Lower lobe of right lung (tissue), 2 donors: Measurements from ENCODE around the gene CCDC28B. TPM values are rescaled to one million over a fixed set of nuclear protein-coding genes. Genes with fewer than 3 reads are reported as not detected.

Experiments
- ATAC-seq, 2 donors: fragments of 200-7000 bp; cut with Tn5 transposase; one replicate each; pipeline ENCODE4 v1.9.1; 2020 to 2022; ENCODE audit warnings: mild to moderate bottlenecking in 2 of 2, moderate library complexity in 2 of 2
- DNase-seq: peaks from one replicate; pipeline ENCODE4 v3.0.0-alpha.2; 2020
- H3K27ac ChIP-seq: fragments of 200-600 bp; one replicate; pipeline ENCODE4 v1.8.0; 2022
- H3K27me3 ChIP-seq: fragments of 200-600 bp; one replicate; pipeline ENCODE4 v1.8.0; 2022; ENCODE audit warnings: low read depth
- H3K36me3 ChIP-seq: fragments of 200-600 bp; one replicate; pipeline ENCODE4 v1.8.0; 2022; ENCODE audit warnings: mild to moderate bottlenecking
- H3K4me1 ChIP-seq: fragments of 200-600 bp; one replicate; pipeline ENCODE4 v1.8.0; 2022
- H3K4me3 ChIP-seq: fragments of 200-600 bp; one replicate; pipeline ENCODE4 v1.8.0; 2022; ENCODE audit warnings: mild to moderate bottlenecking
- H3K9me3 ChIP-seq: fragments of 200-600 bp; one replicate; pipeline ENCODE4 v1.8.0; 2022
- intact Hi-C: fragments of 100-400 bp; cut with DNase I; formaldehyde crosslinking; loops from one replicate; pipeline ENCODE4 v1.11.0; 2022
- total RNA-seq: library from RNA; stranded (reverse); fragmentation: NEBNext Ultra II Directional; extraction: Animal tissue kit (Norgen Biotek cat#: 25700); gene quantifications from one replicate; pipeline ENCODE4 v1.2.1, GENCODE V29; 2021
- TF ChIP-seq, protein P1 (sequence below): fragments of 200-600 bp; IDR thresholded peaks from one replicate; pipeline ENCODE4 v1.8.0; 2022; ENCODE audit warnings: antibody characterized with exemption, mild to moderate bottlenecking
- donor health status: DM: no; HTN: yes; CAD: no; lungs with severe emphysema.

Gene CCDC28B
- total RNA-seq, 1 donor from 2014 or later: 3.3 TPM

DNA sequence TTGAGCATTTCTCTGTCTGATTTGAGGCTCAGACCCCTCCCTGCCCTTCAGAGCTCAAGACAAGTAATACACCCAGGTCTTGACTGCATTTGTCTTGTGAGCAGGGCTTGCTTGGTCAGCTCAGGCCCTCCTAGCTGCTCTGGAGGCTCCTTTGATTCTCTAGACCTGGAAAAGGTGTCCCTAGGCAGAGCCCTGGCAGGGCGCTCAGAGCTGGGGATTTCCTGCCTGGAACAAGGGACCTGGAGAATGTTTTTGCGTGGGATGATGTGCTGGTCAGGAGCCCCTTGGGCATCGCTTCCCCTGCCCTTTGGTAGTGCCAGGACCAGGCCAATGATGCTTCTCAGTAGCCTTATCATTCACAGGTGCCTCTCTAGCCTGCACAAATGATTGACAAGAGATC lies 4.9 kb upstream of the CCDC28B start:
- no peak for ATAC-seq
- TF ChIP-seq, protein P1, sequence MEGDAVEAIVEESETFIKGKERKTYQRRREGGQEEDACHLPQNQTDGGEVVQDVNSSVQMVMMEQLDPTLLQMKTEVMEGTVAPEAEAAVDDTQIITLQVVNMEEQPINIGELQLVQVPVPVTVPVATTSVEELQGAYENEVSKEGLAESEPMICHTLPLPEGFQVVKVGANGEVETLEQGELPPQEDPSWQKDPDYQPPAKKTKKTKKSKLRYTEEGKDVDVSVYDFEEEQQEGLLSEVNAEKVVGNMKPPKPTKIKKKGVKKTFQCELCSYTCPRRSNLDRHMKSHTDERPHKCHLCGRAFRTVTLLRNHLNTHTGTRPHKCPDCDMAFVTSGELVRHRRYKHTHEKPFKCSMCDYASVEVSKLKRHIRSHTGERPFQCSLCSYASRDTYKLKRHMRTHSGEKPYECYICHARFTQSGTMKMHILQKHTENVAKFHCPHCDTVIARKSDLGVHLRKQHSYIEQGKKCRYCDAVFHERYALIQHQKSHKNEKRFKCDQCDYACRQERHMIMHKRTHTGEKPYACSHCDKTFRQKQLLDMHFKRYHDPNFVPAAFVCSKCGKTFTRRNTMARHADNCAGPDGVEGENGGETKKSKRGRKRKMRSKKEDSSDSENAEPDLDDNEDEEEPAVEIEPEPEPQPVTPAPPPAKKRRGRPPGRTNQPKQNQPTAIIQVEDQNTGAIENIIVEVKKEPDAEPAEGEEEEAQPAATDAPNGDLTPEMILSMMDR: no peak

DNA sequence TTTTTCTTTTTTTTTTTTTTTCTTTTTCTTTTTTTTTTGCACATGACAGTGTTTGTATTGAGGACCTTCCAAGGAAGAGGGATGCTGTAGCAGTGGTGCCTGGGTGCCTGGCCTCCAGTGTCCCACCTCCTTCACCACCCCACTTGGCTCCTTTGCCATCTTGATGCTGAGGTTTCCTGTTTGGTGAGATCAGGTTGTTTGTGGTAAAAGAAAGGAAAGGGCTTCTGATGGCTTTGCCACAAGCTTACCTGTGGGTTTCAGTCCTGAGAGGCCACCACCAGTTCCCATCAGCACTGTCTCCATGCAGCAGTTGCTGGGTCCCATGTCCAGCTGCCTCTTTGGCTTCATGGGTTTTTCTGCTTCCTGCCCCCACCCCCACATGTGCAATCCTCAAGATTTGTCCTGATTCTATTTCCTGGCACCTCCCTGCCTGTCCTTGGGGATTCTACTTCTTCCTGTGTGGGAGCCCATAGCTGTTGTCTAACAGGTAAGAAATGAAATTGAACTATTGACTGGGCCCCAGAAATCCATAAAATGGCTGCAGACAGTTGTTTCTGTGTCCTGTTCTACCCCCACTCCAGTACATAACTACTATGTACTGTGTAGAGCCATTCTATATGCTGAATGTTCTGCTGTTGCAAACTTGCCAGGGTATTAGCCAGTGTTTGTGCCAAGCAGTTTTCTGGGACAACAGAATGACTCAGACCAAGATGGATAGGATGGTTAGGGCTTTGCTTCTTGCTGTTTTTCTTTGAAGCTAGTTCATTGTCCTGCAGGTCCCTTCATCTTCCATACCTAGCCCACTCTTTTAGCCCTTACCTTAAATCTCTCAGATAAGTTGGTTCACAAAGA lies 4.2 kb upstream of the CCDC28B start:
- peaks cover 72% of the 10 kb centered on the region for H3K36me3 ChIP-seq
- ATAC-seq (no peak), DNase-seq (no peak)
- intact Hi-C loops: no loop called here
- H3K27me3 ChIP-seq: no peaks in the 10 kb centered on the region
- H3K27ac ChIP-seq: peak overlapping the region; percentile 13
- TF ChIP-seq, protein P1: no peak
- H3K9me3 ChIP-seq: no peaks in the 10 kb centered on the region
- H3K4me3 ChIP-seq: no peak overlapping the region
- peaks cover 16% of the 10 kb centered on the region for H3K4me1 ChIP-seq

More for the DNA sequence above, 4.9 kb upstream of the CCDC28B start:
- H3K27ac ChIP-seq: no peak overlapping the region
- intact Hi-C loops: no loop called here
- peaks cover 78% of the 10 kb centered on the region for H3K36me3 ChIP-seq
- no peak overlapping the region for H3K4me3 ChIP-seq
- no peaks in the 10 kb centered on the region for H3K9me3 ChIP-seq
- DNase-seq: no peak
- no peaks in the 10 kb centered on the region for H3K27me3 ChIP-seq
- H3K4me1 ChIP-seq: peaks cover 14% of the 10 kb centered on the region

DNA sequence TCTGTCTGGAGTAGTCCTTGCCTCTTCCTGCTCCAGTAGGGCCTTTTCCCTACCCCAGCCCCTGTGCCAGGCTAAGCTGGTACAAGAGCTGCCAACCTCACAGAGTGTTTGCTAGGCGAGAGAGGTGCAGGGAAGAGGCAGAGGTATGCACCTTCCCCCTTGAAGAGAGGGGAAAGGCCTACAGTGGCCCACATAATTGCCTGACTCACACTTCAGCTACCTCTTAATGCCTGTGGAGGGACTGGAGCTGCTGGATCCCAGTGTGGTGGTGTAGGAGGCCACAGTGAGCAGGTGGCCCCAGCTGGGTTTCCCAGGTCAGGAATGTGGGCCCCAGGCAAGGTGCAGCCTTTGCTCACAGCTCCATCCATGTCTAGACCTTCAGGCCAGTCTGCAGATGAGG lies 3.3 kb upstream of the CCDC28B start:
- intact Hi-C loops: no loop called here
- H3K27me3 ChIP-seq: no peaks in the 10 kb centered on the region
- peaks cover 25% of the 10 kb centered on the region for H3K4me1 ChIP-seq
- peaks cover 63% of the 10 kb centered on the region for H3K36me3 ChIP-seq
- ATAC-seq (peak; percentile 65), DNase-seq (no peak)
- TF ChIP-seq, protein P1: no peak
- no peak overlapping the region for H3K4me3 ChIP-seq
- peak overlapping the region; percentile 13 for H3K27ac ChIP-seq
- no peaks in the 10 kb centered on the region for H3K9me3 ChIP-seq

DNA sequence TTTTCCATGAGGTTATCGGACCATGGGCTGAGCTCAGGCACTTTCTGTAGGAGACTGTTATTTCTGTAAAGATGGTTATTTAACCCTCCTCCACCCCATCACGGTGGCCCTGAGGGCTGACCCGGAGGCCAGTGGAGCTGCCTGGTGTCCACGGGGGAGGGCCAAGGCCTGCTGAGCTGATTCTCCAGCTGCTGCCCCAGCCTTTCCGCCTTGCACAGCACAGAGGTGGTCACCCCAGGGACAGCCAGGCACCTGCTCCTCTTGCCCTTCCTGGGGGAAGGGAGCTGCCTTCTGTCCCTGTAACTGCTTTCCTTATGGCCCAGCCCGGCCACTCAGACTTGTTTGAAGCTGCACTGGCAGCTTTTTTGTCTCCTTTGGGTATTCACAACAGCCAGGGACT lies 2.6 kb upstream of the CCDC28B start:
- intact Hi-C loops: no loop called here
- DNase-seq (no peak), ATAC-seq (no peak)
- H3K9me3 ChIP-seq: no peaks in the 10 kb centered on the region
- no peak overlapping the region for H3K27ac ChIP-seq
- H3K36me3 ChIP-seq: peaks cover 55% of the 10 kb centered on the region
- H3K27me3 ChIP-seq: no peaks in the 10 kb centered on the region
- TF ChIP-seq, protein P1: no peak
- no peak overlapping the region for H3K4me3 ChIP-seq
- peaks cover 26% of the 10 kb centered on the region for H3K4me1 ChIP-seq

DNA sequence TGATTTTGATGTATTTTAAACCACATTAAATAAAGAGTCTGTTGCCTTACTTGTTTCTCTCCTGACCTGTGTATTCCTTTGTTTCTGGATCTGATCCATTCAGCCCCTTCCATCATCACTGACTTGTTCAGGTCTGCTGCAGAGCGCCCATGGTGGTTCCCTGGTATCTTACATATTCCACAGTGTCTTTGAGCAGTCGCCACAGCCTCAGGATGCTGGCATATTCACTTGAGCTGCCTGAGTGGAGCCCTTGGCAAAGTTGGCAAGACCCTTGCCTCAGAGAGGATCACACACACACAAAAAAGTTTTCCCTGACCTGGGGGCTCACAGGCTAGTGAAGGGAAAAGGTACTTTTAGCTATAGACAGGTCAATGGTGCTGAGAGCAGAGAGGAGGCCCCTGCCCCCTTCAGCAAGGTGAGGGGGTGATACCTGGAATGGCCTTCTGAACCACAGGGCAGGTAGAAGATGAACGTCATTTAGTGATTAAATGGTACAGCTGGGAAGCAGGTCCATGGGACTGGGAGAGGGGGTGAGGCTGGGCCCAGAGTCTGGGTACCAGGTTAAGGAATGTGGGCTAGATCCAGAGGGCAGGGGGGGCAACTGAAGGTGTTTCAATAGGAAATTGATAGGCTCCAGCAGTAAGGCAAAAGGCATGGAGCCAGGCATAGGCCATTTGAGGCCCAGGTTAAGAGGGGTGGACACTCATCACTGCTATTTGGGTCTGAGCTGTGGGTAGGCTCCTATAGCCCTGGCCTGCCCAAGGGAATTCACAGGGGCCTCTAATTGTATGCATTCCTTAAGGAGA lies 2.0 kb upstream of the CCDC28B start:
- Histone ChIP-seq H3K4me1 (peaks cover 26% of the 10 kb centered on the region), H3K9me3 (no peaks in the 10 kb centered on the region), H3K36me3 (peaks cover 49% of the 10 kb centered on the region), H3K27me3 (no peaks in the 10 kb centered on the region), H3K27ac (no peak overlapping the region), H3K4me3 (no peak overlapping the region)
- DNase-seq (no peak), ATAC-seq (no peak)
- TF ChIP-seq, protein P1: no peak
- intact Hi-C loops: no loop called here
